Vagina (tissue), 2 donors: ENCODE results near the gene RAC2. TPM values are rescaled to one million over a fixed set of nuclear protein-coding genes. Genes with fewer than 3 reads are reported as not detected.

ENCODE experiments used
- DNase-seq, 2 donors: peaks; one replicate each; pipeline ENCODE4 v3.0.0-alpha.2; 2017; ENCODE audit errors: extremely low spot score in 2 of 2
- H3K27ac ChIP-seq: fragments of 200-600 bp; sonication (generic); one replicate; pipeline ENCODE4 v1.5.1; 2019
- H3K27me3 ChIP-seq: fragments of 200-600 bp; sonication (generic); one replicate; pipeline ENCODE4 v1.5.1; 2019
- H3K36me3 ChIP-seq, 2 donors: fragments of 200-600 bp; sonication (generic); one replicate each; pipeline ENCODE4 v1.5.1; 2017 to 2019
- H3K4me1 ChIP-seq: fragments of 200-600 bp; sonication (generic); one replicate; pipeline ENCODE4 v1.5.1; 2019
- H3K4me3 ChIP-seq, 2 donors: fragments of 200-600 bp; sonication (generic); 1 replicate in 1 of 2; 2 replicates in 1 of 2; pipeline ENCODE4 v1.5.1; 2016 to 2019
- H3K9me3 ChIP-seq: fragments of 200-600 bp; sonication (generic); one replicate; pipeline ENCODE4 v1.5.1; 2019
- POLR2A ChIP-seq, 2 donors: fragments of 450-650 bp; IDR thresholded peaks; one replicate each; pipeline ENCODE4 v1.6.1; 2017; ENCODE audit warnings: antibody characterized with exemption in 2 of 2, mild to moderate bottlenecking in 2 of 2, moderate library complexity in 2 of 2
- POLR2AphosphoS5 ChIP-seq, 2 donors: sonication (generic); formaldehyde crosslinking; IDR thresholded peaks; one replicate each; pipeline ENCODE4 v1.9.0; 2017; ENCODE audit warnings: antibody characterized with exemption in 2 of 2, mild to moderate bottlenecking in 2 of 2, low read depth in 1 of 2; ENCODE audit not compliant: insufficient read depth in 1 of 2
- intact Hi-C: fragments of 100-400 bp; cut with DNase I; formaldehyde crosslinking; loops from one replicate; pipeline ENCODE4 v1.15.1; 2023
- total RNA-seq: library from RNA; depleted of rRNA; stranded (reverse); fragments of >200 nt; gene quantifications from one replicate; pipeline ENCODE4 v1.2.3, GENCODE V29; 2016
- TF ChIP-seq, protein P1 (sequence below), 3 experiments: fragments of 450-650 bp in 2 of 3; fragments of 200-600 bp in 1 of 3; sonication (generic) in 1 of 3; IDR thresholded peaks; one replicate each; pipeline ENCODE4 v1.5.1; 2017 to 2019; ENCODE audit warnings: antibody characterized with exemption in 3 of 3, mild to moderate bottlenecking in 2 of 3, moderate library complexity in 2 of 3

Gene RAC2
- total RNA-seq, 1 donor from 2014 or later, result 15.7 TPM

- Histone ChIP-seq H3K9me3 (no peaks in the 10 kb centered on the region), H3K4me3 (no peak overlapping the region), H3K4me1 (no peaks in the 10 kb centered on the region), H3K27ac (no peak overlapping the region), H3K27me3 (no peaks in the 10 kb centered on the region), H3K36me3 (no peaks in the 10 kb centered on the region)
- no peak for DNase-seq
- intact Hi-C loops, result no loop called here
- TF ChIP-seq, protein P1, sequence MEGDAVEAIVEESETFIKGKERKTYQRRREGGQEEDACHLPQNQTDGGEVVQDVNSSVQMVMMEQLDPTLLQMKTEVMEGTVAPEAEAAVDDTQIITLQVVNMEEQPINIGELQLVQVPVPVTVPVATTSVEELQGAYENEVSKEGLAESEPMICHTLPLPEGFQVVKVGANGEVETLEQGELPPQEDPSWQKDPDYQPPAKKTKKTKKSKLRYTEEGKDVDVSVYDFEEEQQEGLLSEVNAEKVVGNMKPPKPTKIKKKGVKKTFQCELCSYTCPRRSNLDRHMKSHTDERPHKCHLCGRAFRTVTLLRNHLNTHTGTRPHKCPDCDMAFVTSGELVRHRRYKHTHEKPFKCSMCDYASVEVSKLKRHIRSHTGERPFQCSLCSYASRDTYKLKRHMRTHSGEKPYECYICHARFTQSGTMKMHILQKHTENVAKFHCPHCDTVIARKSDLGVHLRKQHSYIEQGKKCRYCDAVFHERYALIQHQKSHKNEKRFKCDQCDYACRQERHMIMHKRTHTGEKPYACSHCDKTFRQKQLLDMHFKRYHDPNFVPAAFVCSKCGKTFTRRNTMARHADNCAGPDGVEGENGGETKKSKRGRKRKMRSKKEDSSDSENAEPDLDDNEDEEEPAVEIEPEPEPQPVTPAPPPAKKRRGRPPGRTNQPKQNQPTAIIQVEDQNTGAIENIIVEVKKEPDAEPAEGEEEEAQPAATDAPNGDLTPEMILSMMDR (IDR thresholded peaks at IDR 0.05), result no peak
These were observed 32.2 kb downstream of the RAC2 start for GRCh38 chr22:37211866-37212173.

GRCh38 chr22:37211075-37211865 is 32.8 kb downstream of the RAC2 start:
- intact Hi-C loops, result no loop called here
- no peak overlapping the region for H3K4me3 ChIP-seq
- H3K27ac ChIP-seq, result no peak overlapping the region
- TF ChIP-seq POLR2AphosphoS5 (IDR thresholded peaks at IDR 0.05; ENCODE audit: insufficient read depth in 1 of 2, low read depth in 1 of 2) (no peak), POLR2A (IDR thresholded peaks at IDR 0.05) (no peak)
- TF ChIP-seq, protein P1 (IDR thresholded peaks at IDR 0.05), result no peak
- H3K9me3 ChIP-seq, result no peaks in the 10 kb centered on the region
- no peaks in the 10 kb centered on the region for H3K27me3 ChIP-seq
- H3K36me3 ChIP-seq, result no peaks in the 10 kb centered on the region
- DNase-seq, result no peak
- H3K4me1 ChIP-seq, result no peaks in the 10 kb centered on the region

DNA sequence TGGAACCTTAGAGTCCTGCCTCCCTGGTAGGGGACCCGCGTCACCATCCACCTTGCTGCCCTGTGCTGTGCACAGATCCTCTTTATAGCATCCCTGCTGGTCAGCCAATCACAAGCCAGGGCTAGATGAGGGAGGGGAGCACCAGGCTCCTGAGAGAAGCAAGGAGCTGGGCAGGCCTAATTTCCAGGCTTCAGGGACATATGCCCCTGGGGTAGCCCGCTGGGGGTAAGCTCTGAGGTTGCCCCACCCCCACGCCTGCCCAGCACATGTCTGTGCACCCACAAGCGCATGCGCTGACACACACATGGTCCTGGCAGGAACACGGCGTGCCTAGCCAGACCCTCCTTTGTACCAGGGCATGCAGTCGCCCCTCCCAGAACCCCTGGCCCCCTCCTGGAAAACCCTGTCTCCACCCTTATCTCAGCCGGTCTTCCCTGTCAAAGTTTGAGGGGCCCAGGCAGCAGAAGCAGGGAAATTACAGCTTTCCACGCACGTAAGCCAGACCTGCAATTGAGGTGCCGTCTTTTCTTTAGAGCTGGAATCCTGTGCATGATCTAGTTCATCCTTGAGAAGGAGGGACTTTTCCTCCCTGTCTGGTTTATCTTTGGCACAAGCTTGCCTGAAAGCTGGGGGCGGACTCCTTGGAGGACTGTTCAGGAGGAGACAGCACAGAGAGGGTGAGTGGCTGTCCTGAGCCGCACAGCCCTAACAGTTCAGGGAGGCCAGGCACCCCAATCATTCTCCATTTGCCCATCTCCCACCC is 33.8 kb downstream of the RAC2 start:
- Histone ChIP-seq H3K27ac (no peak overlapping the region), H3K27me3 (no peaks in the 10 kb centered on the region), H3K4me1 (no peaks in the 10 kb centered on the region), H3K4me3 (no peak overlapping the region), H3K9me3 (no peaks in the 10 kb centered on the region), H3K36me3 (no peaks in the 10 kb centered on the region)
- TF ChIP-seq, protein P1 (IDR thresholded peaks at IDR 0.05), result no peak
- no peak for DNase-seq
- intact Hi-C loops, result no loop called here

DNA sequence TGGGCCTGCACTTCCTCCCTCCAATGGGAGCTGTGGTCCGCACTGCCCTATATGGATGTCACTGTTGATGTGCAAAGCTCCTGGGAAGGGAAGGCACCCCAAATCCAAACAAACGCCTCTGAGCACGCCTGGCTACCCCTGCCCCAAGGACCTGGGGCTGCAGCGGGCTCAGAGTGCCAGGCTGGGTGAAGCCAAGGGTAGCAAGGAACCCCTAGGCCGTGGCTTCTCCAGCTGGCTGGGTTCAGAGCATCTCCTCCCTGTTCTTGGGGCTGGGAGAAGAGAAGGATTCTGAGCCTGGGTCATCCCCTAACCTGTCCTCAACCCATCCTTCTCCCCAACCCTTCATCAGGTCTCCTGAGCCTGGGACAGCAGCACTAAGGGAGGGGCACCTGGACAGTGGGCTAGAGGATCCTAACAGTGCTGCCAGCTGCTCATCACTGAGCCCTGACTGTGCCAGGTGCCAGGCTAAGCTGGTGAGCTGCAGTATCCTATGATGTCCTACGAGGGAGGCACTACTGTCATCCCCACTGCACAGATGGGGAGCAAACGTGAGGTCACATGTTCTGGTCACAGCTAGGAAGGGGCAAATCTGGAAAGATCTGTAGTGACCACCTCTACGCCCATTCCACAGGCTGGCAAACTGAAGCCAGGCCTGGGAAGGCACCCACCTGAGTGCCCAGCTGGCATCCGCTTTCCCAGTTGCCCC is 34.8 kb downstream of the RAC2 start:
- H3K9me3 ChIP-seq, result no peaks in the 10 kb centered on the region
- no peak for DNase-seq
- H3K4me1 ChIP-seq, result no peaks in the 10 kb centered on the region
- H3K27me3 ChIP-seq, result no peaks in the 10 kb centered on the region
- intact Hi-C loops, result no loop called here
- no peaks in the 10 kb centered on the region for H3K36me3 ChIP-seq
- TF ChIP-seq, protein P1 (IDR thresholded peaks at IDR 0.05), result no peak
- TF ChIP-seq POLR2A (IDR thresholded peaks at IDR 0.05) (no peak), POLR2AphosphoS5 (IDR thresholded peaks at IDR 0.05; ENCODE audit: insufficient read depth in 1 of 2, low read depth in 1 of 2) (no peak)
- H3K27ac ChIP-seq, result no peak overlapping the region
- H3K4me3 ChIP-seq, result no peak overlapping the region
